IMR-90 (cell line): Measurements from ENCODE around the gene ANKRD44. TPM values are rescaled to one million over a fixed set of nuclear protein-coding genes. Genes with fewer than 3 reads are reported as not detected.

Experiments
- ATAC-seq: fragments of 200-7000 bp; cut with Tn5 transposase; 2 replicates; pipeline ENCODE4 v1.9.1; 2020; ENCODE audit warnings: low read depth, mild to moderate bottlenecking, moderate library complexity
- BruUV-seq: library from RNA; stranded (reverse); fragments of 400-500 nt; replicated peaks from 2 replicates; lab custom pipeline; 2021; lab: Mats Ljungman, UMichigan
- CTCF ChIA-PET: fragments of 300-600 bp; formaldehyde crosslinking; extraction: SDS; loops from one replicate; lab custom pipeline; 2021; ENCODE audit warnings: antibody characterized with exemption; lab: Yijun Ruan, JAX
- POLR2A ChIA-PET: fragments of 300-600 bp; sonication (Branson Sonifier 250); formaldehyde crosslinking; loops from one replicate; lab custom pipeline; 2022; ENCODE audit warnings: antibody characterized with exemption; ENCODE audit not compliant: unreplicated experiment; lab: Charles Lee
- DNase-seq: peaks from one replicate; pipeline ENCODE4 v3.0.0; 2013
- H2AFZ ChIP-seq: replicated peaks from 2 replicates; pipeline ENCODE3; 2013; ENCODE audit warnings: low read length, mild to moderate bottlenecking; ENCODE audit not compliant: poor library complexity
- H2AK5ac ChIP-seq: 2 replicates; pipeline ENCODE4 v1.6.1; 2013; ENCODE audit warnings: low read depth, low read length, inconsistent platforms
- H2AK9ac ChIP-seq: replicated peaks from 2 replicates; pipeline ENCODE3; 2013; ENCODE audit warnings: mild to moderate bottlenecking, low read depth, low read length, moderate library complexity; ENCODE audit not compliant: poor library complexity
- H2BK120ac ChIP-seq: 2 replicates; pipeline ENCODE4 v1.6.1; 2013; ENCODE audit warnings: low read depth, low read length, inconsistent platforms
- H2BK15ac ChIP-seq: 3 replicates; pipeline ENCODE4 v1.6.1; 2013; ENCODE audit warnings: low read depth, low read length, inconsistent platforms
- H2BK20ac ChIP-seq: 2 replicates; pipeline ENCODE4 v1.6.1; 2013; ENCODE audit warnings: low read depth, mild to moderate bottlenecking, inconsistent platforms, low read length, moderate library complexity
- H2BK5ac ChIP-seq: 2 replicates; pipeline ENCODE4 v1.6.1; 2013; ENCODE audit warnings: mild to moderate bottlenecking, low read depth, low read length, inconsistent platforms; ENCODE audit not compliant: poor library complexity, severe bottlenecking
- H3K14ac ChIP-seq: replicated peaks from 2 replicates; pipeline ENCODE4 v1.6.1; 2013; ENCODE audit warnings: low read depth, low read length, inconsistent platforms
- H3K18ac ChIP-seq: 2 replicates; pipeline ENCODE4 v1.6.1; 2013; ENCODE audit warnings: low read depth, low read length, control low read depth
- H3K23ac ChIP-seq: 2 replicates; pipeline ENCODE4 v1.6.1; 2013; ENCODE audit warnings: low read depth, low read length, inconsistent platforms
- H3K27ac ChIP-seq: 2 replicates; pipeline ENCODE4 v1.5.1; 2013; ENCODE audit warnings: mild to moderate bottlenecking, control low read depth, low read length; ENCODE audit not compliant: insufficient read depth
- H3K27me3 ChIP-seq: 2 replicates; pipeline ENCODE4 v1.6.1; 2013; ENCODE audit warnings: low read length; ENCODE audit not compliant: control insufficient read depth, insufficient read depth
- H3K36me3 ChIP-seq: 2 replicates; pipeline ENCODE4 v1.6.1; 2013; ENCODE audit warnings: low read length, mixed read lengths; ENCODE audit not compliant: control insufficient read depth, insufficient read depth
- H3K4ac ChIP-seq: 2 replicates; pipeline ENCODE4 v1.6.1; 2013; ENCODE audit warnings: low read depth, low read length, inconsistent platforms
- H3K4me1 ChIP-seq: 2 replicates; pipeline ENCODE4 v1.6.1; 2013; ENCODE audit warnings: low read length, mixed read lengths; ENCODE audit not compliant: control insufficient read depth, insufficient read depth
- H3K4me2 ChIP-seq: 2 replicates; pipeline ENCODE4 v1.6.1; 2013; ENCODE audit warnings: low read depth, mild to moderate bottlenecking, control low read depth, low read length, moderate library complexity
- H3K4me3 ChIP-seq: 2 replicates; pipeline ENCODE4 v1.5.1; 2013; ENCODE audit warnings: low read depth, mild to moderate bottlenecking, control low read depth, low read length, moderate library complexity; ENCODE audit not compliant: insufficient read depth
- H3K56ac ChIP-seq: 2 replicates; pipeline ENCODE4 v1.6.1; 2013; ENCODE audit warnings: low read length, inconsistent platforms; ENCODE audit not compliant: insufficient read depth; ENCODE audit errors: extremely low read depth
- H3K79me1 ChIP-seq, 2 experiments: 2 replicates each; pipeline ENCODE4 v1.6.1; 2013; ENCODE audit warnings: low read length in 2 of 2, inconsistent platforms in 1 of 2, low read depth in 1 of 2
- H3K9ac ChIP-seq: 2 replicates; pipeline ENCODE4 v1.6.1; 2013; ENCODE audit warnings: low read depth, low read length, control low read depth
- H3K9me1 ChIP-seq: 2 replicates; pipeline ENCODE4 v1.6.1; 2013; ENCODE audit warnings: low read length, inconsistent platforms; ENCODE audit not compliant: insufficient read depth
- H3K9me3 ChIP-seq: 2 replicates; pipeline ENCODE4 v1.6.1; 2013; ENCODE audit warnings: low read length; ENCODE audit not compliant: control insufficient read depth, insufficient read depth
- H4K20me1 ChIP-seq: 2 replicates; pipeline ENCODE4 v1.6.1; 2013; ENCODE audit warnings: low read length, inconsistent platforms; ENCODE audit not compliant: insufficient read depth
- H4K5ac ChIP-seq: 2 replicates; pipeline ENCODE4 v1.6.1; 2013; ENCODE audit warnings: mild to moderate bottlenecking, low read depth, low read length, control low read depth
- H4K8ac ChIP-seq, 2 experiments: 2 replicates each; pipeline ENCODE4 v1.6.1; 2013; ENCODE audit warnings: low read depth in 2 of 2, low read length in 2 of 2, control low read depth in 1 of 2, inconsistent platforms in 1 of 2
- H4K91ac ChIP-seq: 2 replicates; pipeline ENCODE4 v1.6.1; 2013; ENCODE audit warnings: low read depth, low read length, inconsistent platforms; ENCODE audit not compliant: insufficient read depth
- CHD1 ChIP-seq: IDR thresholded peaks from 2 replicates; pipeline ENCODE4 v1.6.1; 2012; ENCODE audit warnings: low read depth, low read length, improper control_type of control experiment
- WGBS, 2 experiments: methylation state at CpG; one replicate each; pipeline versions ENCODE4 v1.1.5 to v1.1.7; 2013; ENCODE audit warnings: missing lambda C conversion rate in 2 of 2; ENCODE audit not compliant: insufficient read length in 1 of 2; ENCODE audit errors: extremely low coverage in 2 of 2; 5-methylcytosine and 5-hydroxymethylcytosine counted together
- dilution Hi-C: fragments of 300-500 bp; cut with HindIII; formaldehyde crosslinking; loops from one replicate; pipeline ENCODE4 v1.14.3; 2018; ENCODE audit warnings: low sequenced_read_pairs; ENCODE audit not compliant: unreplicated experiment
- in situ Hi-C: fragments of 300-500 bp; cut with MboI; formaldehyde crosslinking; loops from 3 replicates; pipeline ENCODE4 v1.14.3; 2019; ENCODE audit warnings: low sequenced_read_pairs, inconsistent platforms, mixed read lengths
- intact Hi-C: fragments of 100-400 bp; cut with micrococcal nuclease; formaldehyde crosslinking; loops from 2 replicates; pipeline ENCODE4 v1.10.0; 2022
- polyA plus RNA-seq, 3 experiments: library from polyadenylated mRNA; depleted of rRNA; stranded (reverse); fragments of >200 nt; gene quantifications; 2 replicates each; pipeline ENCODE4 v1.2.3, GENCODE V29; 2012; ENCODE audit warnings: low replicate concordance in 1 of 3
- total RNA-seq: library from RNA; depleted of rRNA; stranded (reverse); fragments of >200 nt; gene quantifications from 2 replicates; pipeline ENCODE4 v1.2.3, GENCODE V29; 2012

The ANKRD44 gene
- total and polyA plus RNA-seq, 2 of the 4 experiments (the other 2 are of a cell fraction) = 5.2 to 15.6 TPM

GRCh38 chr2:196963043-196963442 is 347.5 kb downstream of the ANKRD44 start:
- Histone ChIP-seq H4K91ac (no peak overlapping the region), H2BK120ac (no peak overlapping the region), H3K27me3 (no peaks in the 10 kb centered on the region), H3K4me1 (no peaks in the 10 kb centered on the region), H4K20me1 (no peaks in the 10 kb centered on the region), H3K18ac (no peak overlapping the region), H2AFZ (no peak overlapping the region), H4K8ac (no peak overlapping the region), H3K9me3 (no peaks in the 10 kb centered on the region), H3K4ac (no peak overlapping the region), H3K56ac (no peak overlapping the region), H3K4me2 (no peak overlapping the region), H3K9ac (no peak overlapping the region), H4K5ac (no peak overlapping the region), H2BK5ac (no peak overlapping the region), H2BK15ac (no peak overlapping the region), H3K23ac (no peak overlapping the region), H2BK20ac (no peak overlapping the region), H3K14ac (no peak overlapping the region), H3K36me3 (no peaks in the 10 kb centered on the region), H3K4me3 (no peak overlapping the region), H3K79me1 (no peaks in the 10 kb centered on the region), H3K9me1 (peaks cover 2% of the 10 kb centered on the region; the same call in 1 of the 2 replicates), H2AK5ac (no peak overlapping the region), H3K27ac (no peak overlapping the region), H2AK9ac (no peak overlapping the region)
- BruUV-seq = no TSS peak
- no peak for DNase-seq
- ATAC-seq = no peak
- in situ Hi-C loops (no loop called here), dilution Hi-C loops (no loop called here), intact Hi-C loops (no loop called here)
- CTCF ChIA-PET = no interaction called here
- no peak for TF ChIP-seq CHD1
- WGBS, 2 experiments = no CpG with 5 or more reads among the region's 2 CpGs
- POLR2A ChIA-PET = no interaction called here
